ENCODE results near the gene BCL11A.

- no peak for TF ChIP-seq CTCF (IDR thresholded peaks at IDR 0.05; ENCODE audit: low read depth, low read length, poor library complexity, severe bottlenecking)
- TF ChIP-seq EZH2phosphoT487 (IDR thresholded peaks at IDR 0.05; ENCODE audit: borderline replicate concordance, low read length) = no peak
These were observed 80.7 kb downstream of the BCL11A start for GRCh38 chr2:60472663-60473289.

All from DOHH2 (cell line).